ENCODE results near the gene SLBP. TPM values are rescaled to one million over a fixed set of nuclear protein-coding genes. Genes with fewer than 3 reads are reported as not detected.

Gene SLBP
- total RNA-seq, 1 experiment from 2014 or later, result 73.4 TPM

DNA sequence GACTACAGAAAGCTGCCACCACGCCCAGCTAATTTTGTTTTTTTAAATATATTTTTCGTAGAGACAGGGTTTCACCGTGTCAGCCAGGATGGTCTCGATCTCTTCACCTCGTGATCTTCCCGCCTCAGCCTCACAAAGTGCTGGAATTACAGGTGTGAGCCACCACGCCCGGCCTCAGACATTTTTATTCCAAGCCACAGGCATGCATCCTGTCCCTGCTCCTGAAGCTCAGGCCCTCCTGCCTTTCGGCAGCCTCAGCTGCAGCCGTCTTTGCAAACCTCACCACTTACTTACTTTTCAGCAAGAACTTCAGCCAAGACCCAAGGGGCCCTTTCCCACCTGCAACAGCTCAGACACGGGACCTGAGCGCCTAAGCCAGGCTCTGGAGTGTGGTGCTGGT is 54.0 kb downstream of the SLBP start:
- no peak overlapping the region for H3K4me3 ChIP-seq (ENCODE audit: low read depth in 2 of 2, low read length in 2 of 2)
- H3K4me1 ChIP-seq (ENCODE audit: control insufficient read depth, insufficient read depth, low read length), result no peaks in the 10 kb centered on the region
- ATAC-seq, result no peak
- no peak overlapping the region for H3K27ac ChIP-seq (ENCODE audit: low read length)
- intact Hi-C loops (cut with micrococcal nuclease; ENCODE audit: unreplicated experiment) (no loop called here), in situ Hi-C loops (cut with HindIII; ENCODE audit: low pct_unique_long_range_greater_than_20kb, low sequenced_read_pairs) (no loop called here)
- no peaks in the 10 kb centered on the region for H3K27me3 ChIP-seq (ENCODE audit: control insufficient read depth, insufficient read depth, low read length)
- H3K36me3 ChIP-seq (ENCODE audit: control insufficient read depth, insufficient read depth, low read length), result no peaks in the 10 kb centered on the region
- POLR2A ChIA-PET, result no interaction called here
- CTCF ChIA-PET, result no interaction called here
- BruUV-seq (replicated peaks), result no TSS peak
- DNase-seq (ENCODE audit: low read depth, low spot score), result no peak
- H3K9me3 ChIP-seq (ENCODE audit: control insufficient read depth, insufficient read depth, low read depth, low read length), result no peaks in the 10 kb centered on the region
- TF ChIP-seq TCF7L2 (IDR thresholded peaks at IDR 0.05; ENCODE audit: low read depth, low read length), result no peak
- TF ChIP-seq, protein P1, sequence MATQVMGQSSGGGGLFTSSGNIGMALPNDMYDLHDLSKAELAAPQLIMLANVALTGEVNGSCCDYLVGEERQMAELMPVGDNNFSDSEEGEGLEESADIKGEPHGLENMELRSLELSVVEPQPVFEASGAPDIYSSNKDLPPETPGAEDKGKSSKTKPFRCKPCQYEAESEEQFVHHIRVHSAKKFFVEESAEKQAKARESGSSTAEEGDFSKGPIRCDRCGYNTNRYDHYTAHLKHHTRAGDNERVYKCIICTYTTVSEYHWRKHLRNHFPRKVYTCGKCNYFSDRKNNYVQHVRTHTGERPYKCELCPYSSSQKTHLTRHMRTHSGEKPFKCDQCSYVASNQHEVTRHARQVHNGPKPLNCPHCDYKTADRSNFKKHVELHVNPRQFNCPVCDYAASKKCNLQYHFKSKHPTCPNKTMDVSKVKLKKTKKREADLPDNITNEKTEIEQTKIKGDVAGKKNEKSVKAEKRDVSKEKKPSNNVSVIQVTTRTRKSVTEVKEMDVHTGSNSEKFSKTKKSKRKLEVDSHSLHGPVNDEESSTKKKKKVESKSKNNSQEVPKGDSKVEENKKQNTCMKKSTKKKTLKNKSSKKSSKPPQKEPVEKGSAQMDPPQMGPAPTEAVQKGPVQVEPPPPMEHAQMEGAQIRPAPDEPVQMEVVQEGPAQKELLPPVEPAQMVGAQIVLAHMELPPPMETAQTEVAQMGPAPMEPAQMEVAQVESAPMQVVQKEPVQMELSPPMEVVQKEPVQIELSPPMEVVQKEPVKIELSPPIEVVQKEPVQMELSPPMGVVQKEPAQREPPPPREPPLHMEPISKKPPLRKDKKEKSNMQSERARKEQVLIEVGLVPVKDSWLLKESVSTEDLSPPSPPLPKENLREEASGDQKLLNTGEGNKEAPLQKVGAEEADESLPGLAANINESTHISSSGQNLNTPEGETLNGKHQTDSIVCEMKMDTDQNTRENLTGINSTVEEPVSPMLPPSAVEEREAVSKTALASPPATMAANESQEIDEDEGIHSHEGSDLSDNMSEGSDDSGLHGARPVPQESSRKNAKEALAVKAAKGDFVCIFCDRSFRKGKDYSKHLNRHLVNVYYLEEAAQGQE (IDR thresholded peaks at IDR 0.05; ENCODE audit: insufficient read depth in 1 of 2, low read depth in 2 of 2, low read length in 1 of 2), result no peak
- TF ChIP-seq SIN3A (IDR thresholded peaks at IDR 0.05; ENCODE audit: borderline replicate concordance, insufficient read depth, low read depth, low read length), result no peak
- TF ChIP-seq POLR2AphosphoS5 (IDR thresholded peaks at IDR 0.05; ENCODE audit: low read depth, low read length), result no peak
- TF ChIP-seq, protein P2, sequence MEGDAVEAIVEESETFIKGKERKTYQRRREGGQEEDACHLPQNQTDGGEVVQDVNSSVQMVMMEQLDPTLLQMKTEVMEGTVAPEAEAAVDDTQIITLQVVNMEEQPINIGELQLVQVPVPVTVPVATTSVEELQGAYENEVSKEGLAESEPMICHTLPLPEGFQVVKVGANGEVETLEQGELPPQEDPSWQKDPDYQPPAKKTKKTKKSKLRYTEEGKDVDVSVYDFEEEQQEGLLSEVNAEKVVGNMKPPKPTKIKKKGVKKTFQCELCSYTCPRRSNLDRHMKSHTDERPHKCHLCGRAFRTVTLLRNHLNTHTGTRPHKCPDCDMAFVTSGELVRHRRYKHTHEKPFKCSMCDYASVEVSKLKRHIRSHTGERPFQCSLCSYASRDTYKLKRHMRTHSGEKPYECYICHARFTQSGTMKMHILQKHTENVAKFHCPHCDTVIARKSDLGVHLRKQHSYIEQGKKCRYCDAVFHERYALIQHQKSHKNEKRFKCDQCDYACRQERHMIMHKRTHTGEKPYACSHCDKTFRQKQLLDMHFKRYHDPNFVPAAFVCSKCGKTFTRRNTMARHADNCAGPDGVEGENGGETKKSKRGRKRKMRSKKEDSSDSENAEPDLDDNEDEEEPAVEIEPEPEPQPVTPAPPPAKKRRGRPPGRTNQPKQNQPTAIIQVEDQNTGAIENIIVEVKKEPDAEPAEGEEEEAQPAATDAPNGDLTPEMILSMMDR (IDR thresholded peaks at IDR 0.05), result no peak

DNA sequence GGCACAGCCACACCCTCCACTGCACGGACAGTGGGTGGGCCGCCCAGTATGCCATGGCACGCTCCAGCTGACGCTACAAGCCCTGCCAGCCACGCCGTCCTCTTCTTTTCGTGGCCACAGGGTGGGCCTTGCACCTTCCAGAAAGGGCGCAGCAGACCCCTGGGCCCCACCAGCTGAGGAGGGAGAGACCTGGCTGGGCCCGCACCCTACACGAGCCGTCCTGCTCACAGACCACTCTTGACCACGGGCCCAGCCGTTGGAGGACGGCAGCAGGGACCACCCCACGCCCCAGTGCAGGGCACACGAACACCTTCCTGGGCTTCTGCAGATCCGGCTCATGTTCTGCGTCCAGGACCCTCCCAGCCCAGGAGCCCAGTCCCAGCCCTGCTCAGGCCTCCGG is 55.1 kb downstream of the SLBP start:
- TF ChIP-seq, protein P1 (IDR thresholded peaks at IDR 0.05; ENCODE audit: insufficient read depth in 1 of 2, low read depth in 2 of 2, low read length in 1 of 2), result no peak
- no peak for TF ChIP-seq POLR2AphosphoS5 (IDR thresholded peaks at IDR 0.05; ENCODE audit: low read depth, low read length)
- TF ChIP-seq SIN3A (IDR thresholded peaks at IDR 0.05; ENCODE audit: borderline replicate concordance, insufficient read depth, low read depth, low read length), result no peak
- TF ChIP-seq, protein P2 (IDR thresholded peaks at IDR 0.05), result no peak
- TF ChIP-seq TCF7L2 (IDR thresholded peaks at IDR 0.05; ENCODE audit: low read depth, low read length), result no peak
- ATAC-seq, result no peak
- intact Hi-C loops (cut with micrococcal nuclease; ENCODE audit: unreplicated experiment), result no loop called here
- Histone ChIP-seq H3K4me3 (ENCODE audit: low read depth in 2 of 2, low read length in 2 of 2) (no peak overlapping the region), H3K27me3 (ENCODE audit: control insufficient read depth, insufficient read depth, low read length) (no peaks in the 10 kb centered on the region), H3K9me3 (ENCODE audit: control insufficient read depth, insufficient read depth, low read depth, low read length) (no peaks in the 10 kb centered on the region), H3K27ac (ENCODE audit: low read length) (no peak overlapping the region), H3K36me3 (ENCODE audit: control insufficient read depth, insufficient read depth, low read length) (no peaks in the 10 kb centered on the region), H3K4me1 (ENCODE audit: control insufficient read depth, insufficient read depth, low read length) (no peaks in the 10 kb centered on the region)
- CTCF ChIA-PET, result no interaction called here
- BruUV-seq (replicated peaks), result no TSS peak
- no peak for DNase-seq (ENCODE audit: low read depth, low spot score)
- POLR2A ChIA-PET, result no interaction called here
- in situ Hi-C loops (cut with HindIII; ENCODE audit: low pct_unique_long_range_greater_than_20kb, low sequenced_read_pairs), result no loop called here
